H9 (cell line): ENCODE measurements around the gene MED23. TPM values are rescaled to one million over a fixed set of nuclear protein-coding genes. Genes with fewer than 3 reads are reported as not detected.

Experiments
- DNase-seq: peaks from one replicate; pipeline ENCODE4 v3.0.0-alpha.2; 2017
- H2AFZ ChIP-seq: one replicate; pipeline ENCODE4 v1.6.1; 2013; ENCODE audit warnings: mild to moderate bottlenecking, low read length, control low read depth, moderate library complexity
- H2AK5ac ChIP-seq: 2 replicates; pipeline ENCODE4 v1.6.1; 2013; ENCODE audit warnings: low read length, control low read depth, mixed read lengths; ENCODE audit not compliant: insufficient read length
- H2BK120ac ChIP-seq: one replicate; pipeline ENCODE4 v1.6.1; 2013; ENCODE audit warnings: low read depth, mild to moderate bottlenecking, low read length, control low read depth, inconsistent platforms; ENCODE audit not compliant: poor library complexity, severe bottlenecking
- H2BK12ac ChIP-seq: 2 replicates; pipeline ENCODE4 v1.6.1; 2013; ENCODE audit warnings: low read length, control low read depth, mixed read lengths, low read depth; ENCODE audit not compliant: insufficient read length
- H2BK15ac ChIP-seq: 2 replicates; pipeline ENCODE4 v1.6.1; 2013; ENCODE audit warnings: low read depth, low read length, control low read depth
- H2BK20ac ChIP-seq: one replicate; pipeline ENCODE4 v1.6.1; 2013; ENCODE audit warnings: low read depth, mild to moderate bottlenecking, low read length, control low read depth, inconsistent platforms; ENCODE audit not compliant: poor library complexity, severe bottlenecking
- H2BK5ac ChIP-seq: 2 replicates; pipeline ENCODE4 v1.6.1; 2013; ENCODE audit warnings: low read length, control low read depth, mixed read lengths; ENCODE audit not compliant: insufficient read length
- H3K14ac ChIP-seq: 2 replicates; pipeline ENCODE4 v1.6.1; 2013; ENCODE audit warnings: low read length, control low read depth; ENCODE audit not compliant: insufficient read depth
- H3K18ac ChIP-seq: 2 replicates; pipeline ENCODE4 v1.6.1; 2013; ENCODE audit warnings: low read depth, mild to moderate bottlenecking, mixed read lengths, low read length, control low read depth; ENCODE audit not compliant: insufficient read length
- H3K23ac ChIP-seq: 2 replicates; pipeline ENCODE4 v1.6.1; 2013; ENCODE audit warnings: low read length, control low read depth, mixed read lengths, low read depth; ENCODE audit not compliant: insufficient read length
- H3K23me2 ChIP-seq: 2 replicates; pipeline ENCODE4 v1.6.1; 2013; ENCODE audit warnings: low read depth, mild to moderate bottlenecking, mixed read lengths, low read length, control low read depth; ENCODE audit not compliant: insufficient read length, poor library complexity, severe bottlenecking
- H3K27ac ChIP-seq: 2 replicates; pipeline ENCODE4 v1.5.1; 2013; ENCODE audit warnings: low read length, control low read depth, mixed read lengths, low read depth; ENCODE audit not compliant: insufficient read length
- H3K27me3 ChIP-seq: 2 replicates; pipeline ENCODE4 v1.6.1; 2013; ENCODE audit warnings: low read length, control low read depth, inconsistent platforms; ENCODE audit not compliant: insufficient read depth
- H3K4ac ChIP-seq: 2 replicates; pipeline ENCODE4 v1.6.1; 2013; ENCODE audit warnings: low read depth, mild to moderate bottlenecking, control low read depth, inconsistent platforms, low read length, moderate library complexity
- H3K4me1 ChIP-seq: 2 replicates; pipeline ENCODE4 v1.6.1; 2013; ENCODE audit warnings: low read length, control low read depth, inconsistent platforms; ENCODE audit not compliant: insufficient read depth
- H3K4me2 ChIP-seq: 2 replicates; pipeline ENCODE4 v1.6.1; 2013; ENCODE audit warnings: low read length, control low read depth, mixed read lengths; ENCODE audit not compliant: insufficient read length, insufficient read depth
- H3K56ac ChIP-seq: 2 replicates; pipeline ENCODE4 v1.6.1; 2013; ENCODE audit warnings: low read depth, mild to moderate bottlenecking, mixed read lengths, low read length, control low read depth; ENCODE audit not compliant: insufficient read length
- H3K79me1 ChIP-seq: 2 replicates; pipeline ENCODE4 v1.6.1; 2013; ENCODE audit warnings: low read depth, mild to moderate bottlenecking, moderate library complexity, low read length, control low read depth, inconsistent platforms; ENCODE audit not compliant: insufficient read depth, poor library complexity, severe bottlenecking
- H3K79me2 ChIP-seq: 2 replicates; pipeline ENCODE4 v1.6.1; 2013; ENCODE audit warnings: low read length, control low read depth, inconsistent platforms; ENCODE audit not compliant: insufficient read depth
- H3K9ac ChIP-seq: 2 replicates; pipeline ENCODE4 v1.6.1; 2013; ENCODE audit warnings: low read length, control low read depth, mixed read lengths; ENCODE audit not compliant: insufficient read length; ENCODE audit errors: extremely low read depth
- H3K9me3 ChIP-seq: one replicate; pipeline ENCODE4 v1.6.1; 2013; ENCODE audit warnings: low read depth, low read length, inconsistent platforms; ENCODE audit not compliant: control insufficient read depth
- H3T11ph ChIP-seq: one replicate; pipeline ENCODE4 v1.6.1; 2013; ENCODE audit warnings: mild to moderate bottlenecking, low read length, control low read depth, inconsistent platforms
- H4K20me1 ChIP-seq: one replicate; pipeline ENCODE4 v1.6.1; 2013; ENCODE audit not compliant: control insufficient read depth, insufficient read length, insufficient read depth
- H4K5ac ChIP-seq: 2 replicates; pipeline ENCODE4 v1.6.1; 2013; ENCODE audit warnings: low read depth, mild to moderate bottlenecking, mixed read lengths, low read length, control low read depth; ENCODE audit not compliant: insufficient read length
- H4K8ac ChIP-seq: replicated peaks from 2 replicates; pipeline ENCODE4 v1.6.1; 2013; ENCODE audit warnings: low read length, control low read depth, mixed read lengths, low read depth; ENCODE audit not compliant: insufficient read length
- H4K91ac ChIP-seq: 2 replicates; pipeline ENCODE4 v1.6.1; 2013; ENCODE audit warnings: low read depth, mild to moderate bottlenecking, moderate library complexity, mixed read lengths, low read length, control low read depth; ENCODE audit not compliant: insufficient read length
- H3K27ac Mint-ChIP-seq, 3 experiments: 2 replicates in 2 of 3; 3 replicates in 1 of 3; pipeline ENCODE4 v1.8.0; 2020 to 2021; ENCODE audit warnings: mixed read lengths in 3 of 3, mild to moderate bottlenecking in 1 of 3, moderate library complexity in 1 of 3
- H3K27me3 Mint-ChIP-seq: 2 replicates; pipeline ENCODE4 v1.8.0; 2021; ENCODE audit warnings: low read depth, mild to moderate bottlenecking, moderate library complexity, mixed read lengths
- H3K36me3 Mint-ChIP-seq, 3 experiments: 2 replicates in 2 of 3; 3 replicates in 1 of 3; pipeline ENCODE4 v1.8.0; 2020 to 2021; ENCODE audit warnings: low read depth in 3 of 3, mixed read lengths in 3 of 3; ENCODE audit not compliant: insufficient read depth in 1 of 3
- H3K4me1 Mint-ChIP-seq, 2 experiments: 2 replicates each; pipeline ENCODE4 v1.8.0; 2020; ENCODE audit warnings: mixed read lengths in 2 of 2
- H3K4me3 Mint-ChIP-seq, 2 experiments: 2 replicates in 1 of 2; 3 replicates in 1 of 2; pipeline ENCODE4 v1.8.0; 2020 to 2021; ENCODE audit warnings: mild to moderate bottlenecking in 2 of 2, mixed read lengths in 2 of 2, moderate library complexity in 1 of 2
- H3K9me3 Mint-ChIP-seq, 2 experiments: 2 replicates in 1 of 2; 3 replicates in 1 of 2; pipeline ENCODE4 v1.8.0; 2020; ENCODE audit warnings: mild to moderate bottlenecking in 2 of 2, mixed read lengths in 2 of 2, moderate library complexity in 1 of 2
- WGBS: extraction: QIAGEN DNeasy Blood & Tissue Kit; methylation state at CpG from one replicate; pipeline ENCODE4 v1.1.7; 2013; ENCODE audit warnings: missing lambda C conversion rate, low lambda C conversion rate, mixed read lengths; ENCODE audit not compliant: insufficient read length; ENCODE audit errors: extremely low coverage; 5-methylcytosine and 5-hydroxymethylcytosine counted together
- total RNA-seq: library from RNA; stranded (reverse); gene quantifications from 2 replicates; pipeline ENCODE4 v1.2.1, GENCODE V29; 2021
- TF ChIP-seq, protein P1 (sequence below): fragments of 200-600 bp; sonication (generic); conservative IDR thresholded peaks from 3 replicates; pipeline ENCODE4 v1.8.0; 2021; ENCODE audit warnings: antibody characterized with exemption, mild to moderate bottlenecking

Gene MED23
- total RNA-seq, 1 experiment from 2014 or later: 16.2 TPM

GRCh38 chr6:131568726-131569125 lies 59.3 kb downstream of the MED23 start:
- no peaks in the 10 kb centered on the region for H3K4me1 ChIP-seq
- H4K20me1 ChIP-seq: no peaks in the 10 kb centered on the region
- no peak overlapping the region for H2BK20ac ChIP-seq
- no peak overlapping the region for H3K4me3 Mint-ChIP-seq
- WGBS: no CpG with 5 or more reads among the region's 4 CpGs
- H2BK12ac ChIP-seq: no peak overlapping the region
- H3K79me2 ChIP-seq: no peaks in the 10 kb centered on the region
- H2AK5ac ChIP-seq: no peak overlapping the region
- H3K14ac ChIP-seq: no peak overlapping the region
- DNase-seq: no peak
- no peak overlapping the region for H3K18ac ChIP-seq
- no peak overlapping the region for H2BK15ac ChIP-seq
- H2BK5ac ChIP-seq: no peak overlapping the region
- H3K36me3 Mint-ChIP-seq: no peaks in the 10 kb centered on the region
- H3K4me1 Mint-ChIP-seq: peaks cover 4% of the 10 kb centered on the region in 2 experiments
- no peaks in the 10 kb centered on the region for H3K9me3 ChIP-seq
- no peak overlapping the region for H2AFZ ChIP-seq
- no peak overlapping the region for H3K27ac Mint-ChIP-seq
- no peaks in the 10 kb centered on the region for H3K27me3 Mint-ChIP-seq
- no peak overlapping the region for H3K27ac ChIP-seq
- H4K8ac ChIP-seq: no peak overlapping the region
- H4K5ac ChIP-seq: no peak overlapping the region
- H3K9me3 Mint-ChIP-seq: no peaks in the 10 kb centered on the region; a peak in 1 of 5 replicates
- no peak overlapping the region for H3K4me2 ChIP-seq
- H3K56ac ChIP-seq: no peak overlapping the region
- H3K9ac ChIP-seq: no peak overlapping the region
- H4K91ac ChIP-seq: no peak overlapping the region
- no peak overlapping the region for H3T11ph ChIP-seq
- no peak overlapping the region for H3K23ac ChIP-seq
- H3K27me3 ChIP-seq: no peaks in the 10 kb centered on the region
- H2BK120ac ChIP-seq: no peak overlapping the region
- peaks cover under 1% of the 10 kb centered on the region for H3K23me2 ChIP-seq
- no peaks in the 10 kb centered on the region for H3K79me1 ChIP-seq
- no peak overlapping the region for H3K4ac ChIP-seq
- TF ChIP-seq, protein P1, sequence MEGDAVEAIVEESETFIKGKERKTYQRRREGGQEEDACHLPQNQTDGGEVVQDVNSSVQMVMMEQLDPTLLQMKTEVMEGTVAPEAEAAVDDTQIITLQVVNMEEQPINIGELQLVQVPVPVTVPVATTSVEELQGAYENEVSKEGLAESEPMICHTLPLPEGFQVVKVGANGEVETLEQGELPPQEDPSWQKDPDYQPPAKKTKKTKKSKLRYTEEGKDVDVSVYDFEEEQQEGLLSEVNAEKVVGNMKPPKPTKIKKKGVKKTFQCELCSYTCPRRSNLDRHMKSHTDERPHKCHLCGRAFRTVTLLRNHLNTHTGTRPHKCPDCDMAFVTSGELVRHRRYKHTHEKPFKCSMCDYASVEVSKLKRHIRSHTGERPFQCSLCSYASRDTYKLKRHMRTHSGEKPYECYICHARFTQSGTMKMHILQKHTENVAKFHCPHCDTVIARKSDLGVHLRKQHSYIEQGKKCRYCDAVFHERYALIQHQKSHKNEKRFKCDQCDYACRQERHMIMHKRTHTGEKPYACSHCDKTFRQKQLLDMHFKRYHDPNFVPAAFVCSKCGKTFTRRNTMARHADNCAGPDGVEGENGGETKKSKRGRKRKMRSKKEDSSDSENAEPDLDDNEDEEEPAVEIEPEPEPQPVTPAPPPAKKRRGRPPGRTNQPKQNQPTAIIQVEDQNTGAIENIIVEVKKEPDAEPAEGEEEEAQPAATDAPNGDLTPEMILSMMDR: no peak
